CD4-positive, alpha-beta T cell treated with Interleukin-4 for 4 hours (primary cell): Measurements from ENCODE around the gene SLC22A31.

Source experiments
- DNase-seq: peaks from one replicate; pipeline ENCODE4 v3.0.0-alpha.2; 2020

The SLC22A31 gene

GRCh38 chr16:89147085-89147817 is 53.1 kb downstream of the SLC22A31 start:
- no peak for DNase-seq

GRCh38 chr16:89146211-89147005 is 53.9 kb downstream of the SLC22A31 start:
- no peak for DNase-seq
